Measurements from ENCODE around the gene IL6ST. TPM values are rescaled to one million over a fixed set of nuclear protein-coding genes. Genes with fewer than 3 reads are reported as not detected.
"Not testable (repeated sequence)": the region's sequence is repeated elsewhere in the genome, so short reads cannot be mapped to it uniquely, and the experiment has no call there.

IL6ST gene
- total RNA-seq: 154 TPM

- DNase-seq (ENCODE audit: low spot score): no peak
- ATAC-seq: peak; percentile 42
Observed at GRCh38 chr5:55994495-55994997, at the start of gene IL6ST. Gene IL6ST (minus strand): TSS chr5:55994963. CDS start chr5:55976278, 18,685 bp downstream.

GRCh38 chr5:56039985-56040384 is 45.2 kb upstream of the IL6ST start:
- no peak for DNase-seq (ENCODE audit: low spot score)
- ATAC-seq: no peak

- DNase-seq (ENCODE audit: low spot score); ATAC-seq: not testable (repeated sequence)
Observed at GRCh38 chr5:56038206-56038605, 43.4 kb upstream of the IL6ST start.

- no peak for DNase-seq (ENCODE audit: low spot score)
- ATAC-seq: peak; percentile 42
Observed at GRCh38 chr5:56037531-56038010, 42.8 kb upstream of the IL6ST start.

GRCh38 chr5:56035394-56035793 is 40.6 kb upstream of the IL6ST start:
- ATAC-seq; DNase-seq (ENCODE audit: low spot score): not testable (repeated sequence)

- not testable (repeated sequence) for DNase-seq (ENCODE audit: low spot score)
- ATAC-seq: peak; percentile 72
Observed at GRCh38 chr5:56029871-56030630, 35.3 kb upstream of the IL6ST start.

GRCh38 chr5:56029457-56029856 is 34.7 kb upstream of the IL6ST start:
- no peak for DNase-seq (ENCODE audit: low spot score)
- no peak for ATAC-seq

- DNase-seq (ENCODE audit: low spot score) (no peak), ATAC-seq (no peak)
Observed at GRCh38 chr5:56028708-56029107, 33.9 kb upstream of the IL6ST start.

- DNase-seq (ENCODE audit: low spot score): no peak
- ATAC-seq: no peak
Observed at GRCh38 chr5:56026863-56027300, 32.1 kb upstream of the IL6ST start.

GRCh38 chr5:56025151-56025885 is 30.6 kb upstream of the IL6ST start:
- DNase-seq (ENCODE audit: low spot score) (peak; percentile 59), ATAC-seq (peak; percentile 89)

- ATAC-seq (no peak), DNase-seq (ENCODE audit: low spot score) (no peak)
Observed at GRCh38 chr5:56024810-56025150, 30.0 kb upstream of the IL6ST start.

- ATAC-seq (no peak), DNase-seq (ENCODE audit: low spot score) (no peak)
Observed at GRCh38 chr5:56023296-56023695, 28.5 kb upstream of the IL6ST start.

- no peak for ATAC-seq
- no peak for DNase-seq (ENCODE audit: low spot score)
Observed at GRCh38 chr5:56019306-56020272, 24.8 kb upstream of the IL6ST start.

GRCh38 chr5:56018832-56019231 is 24.1 kb upstream of the IL6ST start:
- DNase-seq (ENCODE audit: low spot score) (no peak), ATAC-seq (peak; percentile 70)

- not testable (repeated sequence) for ATAC-seq; DNase-seq (ENCODE audit: low spot score)
Observed at GRCh38 chr5:56014701-56015100, 19.9 kb upstream of the IL6ST start.

- DNase-seq (ENCODE audit: low spot score); ATAC-seq: not testable (repeated sequence)
Observed at GRCh38 chr5:56013939-56014338, 19.2 kb upstream of the IL6ST start.

GRCh38 chr5:56012281-56012963 is 17.7 kb upstream of the IL6ST start:
- DNase-seq (ENCODE audit: low spot score): no peak
- ATAC-seq: peak; percentile 74

- ATAC-seq (no peak), DNase-seq (ENCODE audit: low spot score) (no peak)
Observed at GRCh38 chr5:56011835-56012234, 17.1 kb upstream of the IL6ST start.

GRCh38 chr5:56010431-56010830 is 15.7 kb upstream of the IL6ST start:
- DNase-seq (ENCODE audit: low spot score): no peak
- no peak for ATAC-seq

GRCh38 chr5:56006600-56006999 is 11.8 kb upstream of the IL6ST start:
- DNase-seq (ENCODE audit: low spot score) (no peak), ATAC-seq (no peak)

All from left lobe of liver (tissue), 2 donors.